ENCODE measurements around the gene TMEM209. TPM values are rescaled to one million over a fixed set of nuclear protein-coding genes. Genes with fewer than 3 reads are reported as not detected.

The TMEM209 gene
- total RNA-seq, 1 experiment from 2014 or later, result 21.0 TPM

DNA sequence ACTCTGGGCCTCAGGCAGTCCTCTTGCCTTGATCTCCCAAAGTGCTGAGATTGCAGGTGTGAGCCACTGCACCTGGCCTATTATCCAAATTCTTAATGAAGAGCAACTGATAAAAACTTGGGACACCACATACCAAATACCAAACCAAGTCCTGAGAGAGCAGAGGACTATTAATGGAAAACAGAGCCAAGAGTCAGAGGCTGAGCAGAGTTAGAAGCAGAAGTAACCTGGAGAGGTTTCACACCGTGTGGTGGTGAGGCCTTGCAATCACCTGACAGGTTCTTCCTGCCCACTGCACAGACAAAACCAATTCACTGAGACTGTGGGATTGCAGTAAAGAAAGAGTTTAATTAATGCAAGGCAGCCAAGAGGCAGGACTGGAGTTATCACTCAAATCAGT is 18.4 kb upstream of the TMEM209 start (continued):
- TF ChIP-seq JAZF1 (CRISPR knock-in tag; IDR thresholded peaks at IDR 0.05) (no peak), SMAD4 (CRISPR knock-in tag; IDR thresholded peaks at IDR 0.05) (no peak), ZNF219 (CRISPR knock-in tag; IDR thresholded peaks at IDR 0.05; ENCODE audit: borderline replicate concordance) (no peak), ZNF121 (CRISPR knock-in tag; IDR thresholded peaks at IDR 0.05) (no peak), ATF3 (CRISPR knock-in tag; conservative IDR thresholded peaks at IDR 0.05) (no peak), ZNF396 (CRISPR knock-in tag; IDR thresholded peaks at IDR 0.05; ENCODE audit: borderline replicate concordance) (no peak), PREB (CRISPR knock-in tag; IDR thresholded peaks at IDR 0.05; ENCODE audit: borderline replicate concordance) (no peak), GRHL2 (CRISPR knock-in tag; IDR thresholded peaks at IDR 0.05; ENCODE audit: insufficient replicate concordance, severe bottlenecking) (no peak), MXD4 (CRISPR knock-in tag; IDR thresholded peaks at IDR 0.05; ENCODE audit: borderline replicate concordance) (no peak), ZNF138 (CRISPR knock-in tag; conservative IDR thresholded peaks at IDR 0.05) (no peak), ATF6 (CRISPR knock-in tag; IDR thresholded peaks at IDR 0.05) (no peak)
- TF ChIP-seq, protein P1, sequence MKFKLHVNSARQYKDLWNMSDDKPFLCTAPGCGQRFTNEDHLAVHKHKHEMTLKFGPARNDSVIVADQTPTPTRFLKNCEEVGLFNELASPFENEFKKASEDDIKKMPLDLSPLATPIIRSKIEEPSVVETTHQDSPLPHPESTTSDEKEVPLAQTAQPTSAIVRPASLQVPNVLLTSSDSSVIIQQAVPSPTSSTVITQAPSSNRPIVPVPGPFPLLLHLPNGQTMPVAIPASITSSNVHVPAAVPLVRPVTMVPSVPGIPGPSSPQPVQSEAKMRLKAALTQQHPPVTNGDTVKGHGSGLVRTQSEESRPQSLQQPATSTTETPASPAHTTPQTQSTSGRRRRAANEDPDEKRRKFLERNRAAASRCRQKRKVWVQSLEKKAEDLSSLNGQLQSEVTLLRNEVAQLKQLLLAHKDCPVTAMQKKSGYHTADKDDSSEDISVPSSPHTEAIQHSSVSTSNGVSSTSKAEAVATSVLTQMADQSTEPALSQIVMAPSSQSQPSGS (CRISPR knock-in tag; IDR thresholded peaks at IDR 0.05; ENCODE audit: borderline replicate concordance, low read depth), result no peak

DNA sequence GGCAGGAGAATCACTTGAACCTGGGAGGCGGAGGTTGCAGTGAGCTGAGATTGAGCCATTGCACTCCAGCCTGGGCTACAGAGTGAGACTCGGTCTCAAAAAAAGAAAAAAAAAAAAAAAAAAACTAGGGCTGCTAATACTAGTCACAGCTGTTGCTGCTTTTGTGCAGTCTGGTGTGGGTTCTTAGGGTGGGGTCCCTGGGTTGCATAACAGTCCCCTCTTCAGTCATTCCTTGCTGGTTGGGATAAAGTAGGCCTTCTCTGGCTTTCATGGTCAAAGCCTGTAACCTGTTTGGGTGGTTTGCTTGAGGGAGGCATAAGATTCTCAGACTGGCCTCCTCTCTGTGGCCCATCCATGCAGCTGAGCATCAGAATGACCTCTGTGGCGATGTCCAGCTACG is 16.5 kb upstream of the TMEM209 start:
- POLR2A ChIA-PET, result no interaction called here
- ATAC-seq (no peak), DNase-seq (ENCODE audit: low spot score) (no peak)
- TF ChIP-seq SMAD4 (CRISPR knock-in tag; IDR thresholded peaks at IDR 0.05), result no peak
- no peak for TF ChIP-seq OVOL2 (CRISPR knock-in tag; IDR thresholded peaks at IDR 0.05; ENCODE audit: borderline replicate concordance)
- TF ChIP-seq ZNF138 (CRISPR knock-in tag; conservative IDR thresholded peaks at IDR 0.05), result no peak
- H3K4me1 Mint-ChIP-seq, result no peaks in the 10 kb centered on the region
- CTCF ChIA-PET, result interaction anchor here (0.7 kb wide), 1 partner anchor 271 kb away, joined by 3 read pairs; no protein-coding TSS in a partner anchor
- peaks cover 4% of the 10 kb centered on the region; the same call in 1 of the 2 replicates for H3K36me3 Mint-ChIP-seq
- H3K9me3 Mint-ChIP-seq, result peaks cover 16% of the 10 kb centered on the region
- H3K4me3 Mint-ChIP-seq, result no peak overlapping the region
- H3K27me3 Mint-ChIP-seq (ENCODE audit: low read depth), result peaks cover 4% of the 10 kb centered on the region; the same call in 1 of the 2 replicates
- H3K27ac Mint-ChIP-seq, result no peak overlapping the region

- Mint-ChIP-seq H3K4me3 (no peak overlapping the region), H3K27ac (no peak overlapping the region), H3K27me3 (ENCODE audit: low read depth) (peaks cover 7% of the 10 kb centered on the region; the same call in 1 of the 2 replicates), H3K36me3 (no peaks in the 10 kb centered on the region), H3K9me3 (peaks cover 8% of the 10 kb centered on the region; the same call in 1 of the 2 replicates), H3K4me1 (no peaks in the 10 kb centered on the region)
- ATAC-seq (no peak), DNase-seq (ENCODE audit: low spot score) (no peak)
- TF ChIP-seq, protein P2, sequence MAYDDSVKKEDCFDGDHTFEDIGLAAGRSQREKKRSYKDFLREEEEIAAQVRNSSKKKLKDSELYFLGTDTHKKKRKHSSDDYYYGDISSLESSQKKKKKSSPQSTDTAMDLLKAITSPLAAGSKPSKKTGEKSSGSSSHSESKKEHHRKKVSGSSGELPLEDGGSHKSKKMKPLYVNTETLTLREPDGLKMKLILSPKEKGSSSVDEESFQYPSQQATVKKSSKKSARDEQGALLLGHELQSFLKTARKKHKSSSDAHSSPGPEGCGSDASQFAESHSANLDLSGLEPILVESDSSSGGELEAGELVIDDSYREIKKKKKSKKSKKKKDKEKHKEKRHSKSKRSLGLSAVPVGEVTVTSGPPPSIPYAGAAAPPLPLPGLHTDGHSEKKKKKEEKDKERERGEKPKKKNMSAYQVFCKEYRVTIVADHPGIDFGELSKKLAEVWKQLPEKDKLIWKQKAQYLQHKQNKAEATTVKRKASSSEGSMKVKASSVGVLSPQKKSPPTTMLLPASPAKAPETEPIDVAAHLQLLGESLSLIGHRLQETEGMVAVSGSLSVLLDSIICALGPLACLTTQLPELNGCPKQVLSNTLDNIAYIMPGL (CRISPR knock-in tag; IDR thresholded peaks at IDR 0.05), result no peak
- TF ChIP-seq USF1 (CRISPR knock-in tag; IDR thresholded peaks at IDR 0.05) (no peak), OVOL2 (CRISPR knock-in tag; IDR thresholded peaks at IDR 0.05; ENCODE audit: borderline replicate concordance) (no peak), TCF7 (CRISPR knock-in tag; IDR thresholded peaks at IDR 0.05; ENCODE audit: low read depth) (no peak), ZBTB21 (CRISPR knock-in tag; IDR thresholded peaks at IDR 0.05; ENCODE audit: borderline replicate concordance) (no peak)
- CTCF ChIA-PET, result no interaction called here
- POLR2A ChIA-PET, result no interaction called here
Measured at GRCh38 chr7:130219871-130220270, 14.7 kb upstream of the TMEM209 start.
